K562 (cell line): ENCODE data around the gene CLDN2.

Source experiments
- EZH2 ChIP-seq: IDR thresholded peaks from 2 replicates; pipeline ENCODE4 v1.6.1; 2012; ENCODE audit warnings: low read depth, mild to moderate bottlenecking, inconsistent platforms, low read length, borderline replicate concordance
- HDAC6 ChIP-seq: IDR thresholded peaks from 2 replicates; pipeline ENCODE4 v1.6.1; 2012; ENCODE audit warnings: low read depth, mild to moderate bottlenecking, control low read depth, inconsistent platforms, low read length, moderate library complexity
- NR4A1 ChIP-seq, 2 experiments: fragments of 250-450 bp in 1 of 2; fragments of 450-650 bp in 1 of 2; sonication (Bioruptor Pico) in 1 of 2; IDR thresholded peaks; 2 replicates each; pipeline versions ENCODE4 v1.4.0 to v1.6.1; 2016 to 2020; ENCODE audit warnings: mild to moderate bottlenecking in 2 of 2, missing compliant biosample characterization in 1 of 2, missing genetic modification characterization in 1 of 2, moderate library complexity in 1 of 2
- POLR2A ChIP-seq: fragments of 450-650 bp; conservative IDR thresholded peaks from 2 replicates; pipeline ENCODE4 v1.6.1; 2016
- TF ChIP-seq, protein P1 (sequence below): sonication (generic); formaldehyde crosslinking; IDR thresholded peaks from 2 replicates; pipeline ENCODE4 v1.8.0; 2022; ENCODE audit warnings: missing genetic modification reagents, mild to moderate bottlenecking, borderline replicate concordance
- TF ChIP-seq, protein P2 (sequence below), 3 experiments: IDR thresholded peaks in 2 of 3; conservative IDR thresholded peaks in 1 of 3; 2 replicates each; pipeline ENCODE4 v1.5.1; 2011 to 2012; ENCODE audit warnings: low read length in 3 of 3, mild to moderate bottlenecking in 3 of 3, control low read depth in 2 of 3, improper control_type of control experiment in 1 of 3, inconsistent platforms in 1 of 3, low read depth in 1 of 3, mixed read lengths in 1 of 3, moderate library complexity in 1 of 3; ENCODE audit not compliant: insufficient read depth in 2 of 3
- TF ChIP-seq, protein P3 (sequence below), 2 experiments: fragments of 450-650 bp; IDR thresholded peaks; 2 replicates each; pipeline ENCODE4 v1.6.1; 2016; ENCODE audit warnings: mild to moderate bottlenecking in 2 of 2, borderline replicate concordance in 1 of 2, low read depth in 1 of 2, moderate library complexity in 1 of 2

DNA sequence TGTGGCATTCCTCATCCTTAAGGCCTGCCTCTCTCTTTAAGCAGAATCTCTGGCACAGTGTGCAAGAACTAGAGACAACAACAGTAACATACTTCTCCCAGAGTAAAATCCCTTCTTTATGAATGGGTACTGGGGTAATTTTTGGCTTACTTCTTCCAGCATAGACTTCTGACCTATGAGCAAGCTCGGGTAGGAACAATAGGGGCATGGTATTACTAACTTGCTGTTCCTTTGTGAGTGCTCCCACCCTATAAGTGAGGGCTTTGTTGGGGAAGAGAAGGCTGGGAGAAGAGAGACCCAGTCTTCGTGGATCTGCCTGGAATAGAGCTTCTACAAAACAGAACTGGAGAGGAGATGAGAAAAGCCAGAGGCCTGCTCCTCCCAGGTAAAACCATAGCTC, 30.2 kb downstream of the CLDN2 start:
- TF ChIP-seq POLR2A (no peak), EZH2 (no peak), HDAC6 (no peak), NR4A1 (CRISPR knock-in tag; IDR thresholded peaks at IDR 0.05) (no peak), NR4A1 (tag; IDR thresholded peaks at IDR 0.05) (no peak)
- TF ChIP-seq, protein P1, sequence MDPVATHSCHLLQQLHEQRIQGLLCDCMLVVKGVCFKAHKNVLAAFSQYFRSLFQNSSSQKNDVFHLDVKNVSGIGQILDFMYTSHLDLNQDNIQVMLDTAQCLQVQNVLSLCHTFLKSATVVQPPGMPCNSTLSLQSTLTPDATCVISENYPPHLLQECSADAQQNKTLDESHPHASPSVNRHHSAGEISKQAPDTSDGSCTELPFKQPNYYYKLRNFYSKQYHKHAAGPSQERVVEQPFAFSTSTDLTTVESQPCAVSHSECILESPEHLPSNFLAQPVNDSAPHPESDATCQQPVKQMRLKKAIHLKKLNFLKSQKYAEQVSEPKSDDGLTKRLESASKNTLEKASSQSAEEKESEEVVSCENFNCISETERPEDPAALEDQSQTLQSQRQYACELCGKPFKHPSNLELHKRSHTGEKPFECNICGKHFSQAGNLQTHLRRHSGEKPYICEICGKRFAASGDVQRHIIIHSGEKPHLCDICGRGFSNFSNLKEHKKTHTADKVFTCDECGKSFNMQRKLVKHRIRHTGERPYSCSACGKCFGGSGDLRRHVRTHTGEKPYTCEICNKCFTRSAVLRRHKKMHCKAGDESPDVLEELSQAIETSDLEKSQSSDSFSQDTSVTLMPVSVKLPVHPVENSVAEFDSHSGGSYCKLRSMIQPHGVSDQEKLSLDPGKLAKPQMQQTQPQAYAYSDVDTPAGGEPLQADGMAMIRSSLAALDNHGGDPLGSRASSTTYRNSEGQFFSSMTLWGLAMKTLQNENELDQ (CRISPR knock-in tag), result no peak
- TF ChIP-seq, protein P2, sequence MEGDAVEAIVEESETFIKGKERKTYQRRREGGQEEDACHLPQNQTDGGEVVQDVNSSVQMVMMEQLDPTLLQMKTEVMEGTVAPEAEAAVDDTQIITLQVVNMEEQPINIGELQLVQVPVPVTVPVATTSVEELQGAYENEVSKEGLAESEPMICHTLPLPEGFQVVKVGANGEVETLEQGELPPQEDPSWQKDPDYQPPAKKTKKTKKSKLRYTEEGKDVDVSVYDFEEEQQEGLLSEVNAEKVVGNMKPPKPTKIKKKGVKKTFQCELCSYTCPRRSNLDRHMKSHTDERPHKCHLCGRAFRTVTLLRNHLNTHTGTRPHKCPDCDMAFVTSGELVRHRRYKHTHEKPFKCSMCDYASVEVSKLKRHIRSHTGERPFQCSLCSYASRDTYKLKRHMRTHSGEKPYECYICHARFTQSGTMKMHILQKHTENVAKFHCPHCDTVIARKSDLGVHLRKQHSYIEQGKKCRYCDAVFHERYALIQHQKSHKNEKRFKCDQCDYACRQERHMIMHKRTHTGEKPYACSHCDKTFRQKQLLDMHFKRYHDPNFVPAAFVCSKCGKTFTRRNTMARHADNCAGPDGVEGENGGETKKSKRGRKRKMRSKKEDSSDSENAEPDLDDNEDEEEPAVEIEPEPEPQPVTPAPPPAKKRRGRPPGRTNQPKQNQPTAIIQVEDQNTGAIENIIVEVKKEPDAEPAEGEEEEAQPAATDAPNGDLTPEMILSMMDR (IDR thresholded peaks at IDR 0.05 in 2 of 3, conservative IDR thresholded peaks at IDR 0.05 in 1 of 3; ENCODE audit: insufficient read depth in 2 of 3, low read depth in 1 of 3, low read length in 3 of 3), result no peak
- TF ChIP-seq, protein P3, sequence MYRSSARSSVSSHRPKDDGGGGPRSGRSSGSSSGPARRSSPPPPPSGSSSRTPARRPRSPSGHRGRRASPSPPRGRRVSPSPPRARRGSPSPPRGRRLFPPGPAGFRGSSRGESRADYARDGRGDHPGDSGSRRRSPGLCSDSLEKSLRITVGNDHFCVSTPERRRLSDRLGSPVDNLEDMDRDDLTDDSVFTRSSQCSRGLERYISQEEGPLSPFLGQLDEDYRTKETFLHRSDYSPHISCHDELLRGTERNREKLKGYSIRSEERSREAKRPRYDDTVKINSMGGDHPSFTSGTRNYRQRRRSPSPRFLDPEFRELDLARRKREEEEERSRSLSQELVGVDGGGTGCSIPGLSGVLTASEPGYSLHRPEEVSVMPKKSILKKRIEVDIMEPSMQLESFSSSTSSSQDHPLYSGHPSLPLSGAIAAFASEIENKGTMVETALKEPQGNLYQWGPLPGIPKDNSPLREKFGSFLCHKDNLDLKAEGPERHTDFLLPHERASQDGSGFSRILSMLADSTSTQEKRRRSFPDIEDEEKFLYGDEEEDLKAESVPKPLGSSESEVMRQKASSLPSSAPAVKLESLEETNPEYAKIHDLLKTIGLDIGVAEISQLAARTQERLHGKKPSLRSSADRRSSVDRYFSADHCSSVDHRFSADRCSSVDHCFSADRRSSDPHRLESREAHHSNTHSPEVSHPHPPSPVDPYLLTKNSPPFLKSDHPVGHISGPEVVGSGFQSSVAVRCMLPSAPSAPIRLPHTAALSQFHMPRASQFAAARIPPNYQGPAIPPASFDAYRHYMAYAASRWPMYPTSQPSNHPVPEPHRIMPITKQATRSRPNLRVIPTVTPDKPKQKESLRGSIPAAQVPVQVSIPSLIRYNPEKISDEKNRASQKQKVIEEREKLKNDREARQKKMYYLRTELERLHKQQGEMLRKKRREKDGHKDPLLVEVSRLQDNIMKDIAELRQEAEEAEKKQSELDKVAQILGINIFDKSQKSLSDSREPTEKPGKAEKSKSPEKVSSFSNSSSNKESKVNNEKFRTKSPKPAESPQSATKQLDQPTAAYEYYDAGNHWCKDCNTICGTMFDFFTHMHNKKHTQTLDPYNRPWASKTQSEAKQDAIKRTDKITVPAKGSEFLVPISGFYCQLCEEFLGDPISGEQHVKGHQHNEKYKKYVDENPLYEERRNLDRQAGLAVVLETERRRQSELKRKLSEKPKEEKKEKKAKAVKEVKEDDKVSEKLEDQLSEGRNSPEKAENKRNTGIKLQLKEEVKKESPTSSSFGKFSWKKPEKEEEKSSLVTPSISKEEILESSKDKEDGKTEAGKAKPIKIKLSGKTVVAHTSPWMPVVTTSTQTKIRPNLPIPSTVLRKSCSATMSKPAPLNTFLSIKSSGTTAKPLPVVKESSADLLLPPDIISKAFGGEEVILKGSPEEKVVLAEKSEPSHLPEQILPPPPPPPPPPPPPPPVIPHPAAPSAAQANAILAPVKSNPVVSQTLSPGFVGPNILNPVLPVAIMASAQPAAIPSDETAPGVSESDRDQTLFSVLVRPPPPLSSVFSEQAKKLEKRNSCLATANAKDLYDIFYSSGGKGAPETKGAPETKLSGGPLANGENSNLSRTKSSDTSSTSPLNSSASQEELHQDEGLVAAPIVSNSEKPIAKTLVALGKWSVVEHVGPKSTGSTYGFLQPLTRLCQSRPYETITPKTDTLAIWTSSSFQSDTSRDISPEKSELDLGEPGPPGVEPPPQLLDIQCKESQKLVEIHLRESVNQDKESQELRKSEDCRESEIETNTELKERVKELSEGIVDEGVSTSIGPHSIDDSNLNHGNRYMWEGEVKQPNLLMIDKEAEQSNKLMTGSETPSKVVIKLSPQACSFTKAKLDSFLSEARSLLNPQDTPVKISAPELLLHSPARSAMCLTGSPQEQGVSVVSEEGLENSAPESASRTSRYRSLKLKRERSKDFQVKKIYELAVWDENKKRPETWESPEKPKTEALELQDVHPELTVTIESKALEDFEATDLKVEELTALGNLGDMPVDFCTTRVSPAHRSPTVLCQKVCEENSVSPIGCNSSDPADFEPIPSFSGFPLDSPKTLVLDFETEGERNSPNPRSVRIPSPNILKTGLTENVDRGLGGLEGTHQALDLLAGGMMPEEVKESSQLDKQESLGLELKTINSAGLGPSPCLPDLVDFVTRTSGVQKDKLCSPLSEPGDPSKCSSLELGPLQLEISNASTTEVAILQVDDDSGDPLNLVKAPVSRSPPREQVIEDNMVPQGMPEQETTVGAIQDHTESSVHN (IDR thresholded peaks at IDR 0.05; ENCODE audit: borderline replicate concordance in 1 of 2, low read depth in 1 of 2), result no peak
